Activated CD4-positive, alpha-beta memory T cell treated with anti-CD3 and anti-CD28 coated beads for 36 hours (primary cell): ENCODE measurements around the gene EMP2. TPM values are rescaled to one million over a fixed set of nuclear protein-coding genes. Genes with fewer than 3 reads are reported as not detected.

ENCODE experiments used
- CTCF ChIA-PET: fragments of 350-600 bp; sonication (Branson Sonifier 250); formaldehyde crosslinking; loops from one replicate; lab custom pipeline; 2021; ENCODE audit warnings: antibody characterized with exemption, inconsistent platforms; lab: Charles Lee
- POLR2A ChIA-PET: fragments of 350-600 bp; sonication (Branson Sonifier 250); formaldehyde crosslinking; loops from one replicate; lab custom pipeline; 2021; ENCODE audit warnings: antibody characterized with exemption; lab: Charles Lee
- DNase-seq: peaks from one replicate; pipeline ENCODE4 v3.0.0-alpha.2; 2020
- H3K27ac Mint-ChIP-seq: one replicate; pipeline ENCODE4 v1.8.0; 2021; ENCODE audit warnings: mixed read lengths
- H3K27me3 Mint-ChIP-seq: one replicate; pipeline ENCODE4 v1.8.0; 2021; ENCODE audit warnings: mixed read lengths
- H3K36me3 Mint-ChIP-seq: one replicate; pipeline ENCODE4 v1.8.0; 2021; ENCODE audit warnings: mixed read lengths
- H3K4me1 Mint-ChIP-seq: one replicate; pipeline ENCODE4 v1.8.0; 2021; ENCODE audit warnings: low read depth, mixed read lengths
- H3K4me3 Mint-ChIP-seq: one replicate; pipeline ENCODE4 v1.8.0; 2021; ENCODE audit warnings: mild to moderate bottlenecking, mixed read lengths
- H3K9me3 Mint-ChIP-seq: one replicate; pipeline ENCODE4 v1.8.0; 2021; ENCODE audit warnings: mixed read lengths
- intact Hi-C: fragments of 100-400 bp; cut with micrococcal nuclease; formaldehyde crosslinking; loops from one replicate; pipeline ENCODE4 v1.15.1; 2023
- total RNA-seq, 2 experiments: library from RNA; stranded (reverse); gene quantifications; one replicate each; pipeline ENCODE4 v1.2.3, GENCODE V29; 2021

The EMP2 gene
- total RNA-seq, 2 experiments from 2014 or later: not detected

DNA sequence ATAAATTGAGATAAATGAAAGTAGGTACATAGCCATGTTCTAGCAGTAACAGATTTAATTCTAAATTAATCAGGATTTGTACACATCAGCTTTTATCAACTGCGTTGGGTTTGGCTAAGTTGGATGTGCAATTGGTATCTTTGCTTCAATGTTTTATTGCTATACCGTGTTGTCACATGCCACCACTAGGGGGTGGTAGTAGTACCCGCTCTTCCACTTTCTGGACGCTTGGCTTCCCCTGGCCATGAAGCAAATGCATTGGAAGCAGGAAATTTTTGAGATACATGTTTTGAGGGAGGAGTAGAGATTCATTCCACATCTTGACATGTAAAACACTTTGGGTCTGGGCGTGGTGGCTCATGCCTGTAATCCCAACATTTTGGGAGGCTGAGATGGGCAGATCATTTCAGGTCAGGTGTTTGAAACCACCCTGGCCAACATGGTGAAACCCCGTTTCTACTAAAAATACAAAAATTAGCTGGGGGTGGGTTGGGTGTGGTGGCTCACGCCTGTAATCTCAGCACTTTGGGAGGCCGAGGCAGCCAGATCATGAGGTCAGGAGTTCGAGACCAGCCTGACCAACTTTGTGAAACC is 58.6 kb downstream of the EMP2 start:
- Mint-ChIP-seq H3K27ac (no peak overlapping the region), H3K36me3 (no peaks in the 10 kb centered on the region), H3K9me3 (no peaks in the 10 kb centered on the region), H3K4me3 (no peak overlapping the region), H3K4me1 (no peaks in the 10 kb centered on the region), H3K27me3 (no peaks in the 10 kb centered on the region)
- intact Hi-C loops: loop anchor here (1.0 kb wide), 1 partner anchor 397 kb away; no protein-coding TSS in a partner anchor
- POLR2A ChIA-PET: no interaction called here
- CTCF ChIA-PET: interaction anchor here (0.7 to 6.4 kb wide), 10 partner anchors 11 to 405 kb away, joined by 3 to 48 read pairs (median 4); partner anchors contain the start of gene NUBP1
- peak; percentile 55 for DNase-seq

- DNase-seq: no peak
- Mint-ChIP-seq H3K27ac (no peak overlapping the region), H3K9me3 (no peaks in the 10 kb centered on the region), H3K4me1 (no peaks in the 10 kb centered on the region), H3K36me3 (no peaks in the 10 kb centered on the region), H3K27me3 (no peaks in the 10 kb centered on the region), H3K4me3 (no peak overlapping the region)
- intact Hi-C loops: loop anchor here (1.0 kb wide), 1 partner anchor 397 kb away; no protein-coding TSS in a partner anchor
- ChIA-PET CTCF (interaction anchor here (0.7 to 6.4 kb wide), 9 partner anchors 10 to 406 kb away, joined by 3 to 48 read pairs (median 4); no protein-coding TSS in a partner anchor), POLR2A (no interaction called here)
These were observed 59.4 kb downstream of the EMP2 start for GRCh38 chr16:10520869-10521578.

DNA sequence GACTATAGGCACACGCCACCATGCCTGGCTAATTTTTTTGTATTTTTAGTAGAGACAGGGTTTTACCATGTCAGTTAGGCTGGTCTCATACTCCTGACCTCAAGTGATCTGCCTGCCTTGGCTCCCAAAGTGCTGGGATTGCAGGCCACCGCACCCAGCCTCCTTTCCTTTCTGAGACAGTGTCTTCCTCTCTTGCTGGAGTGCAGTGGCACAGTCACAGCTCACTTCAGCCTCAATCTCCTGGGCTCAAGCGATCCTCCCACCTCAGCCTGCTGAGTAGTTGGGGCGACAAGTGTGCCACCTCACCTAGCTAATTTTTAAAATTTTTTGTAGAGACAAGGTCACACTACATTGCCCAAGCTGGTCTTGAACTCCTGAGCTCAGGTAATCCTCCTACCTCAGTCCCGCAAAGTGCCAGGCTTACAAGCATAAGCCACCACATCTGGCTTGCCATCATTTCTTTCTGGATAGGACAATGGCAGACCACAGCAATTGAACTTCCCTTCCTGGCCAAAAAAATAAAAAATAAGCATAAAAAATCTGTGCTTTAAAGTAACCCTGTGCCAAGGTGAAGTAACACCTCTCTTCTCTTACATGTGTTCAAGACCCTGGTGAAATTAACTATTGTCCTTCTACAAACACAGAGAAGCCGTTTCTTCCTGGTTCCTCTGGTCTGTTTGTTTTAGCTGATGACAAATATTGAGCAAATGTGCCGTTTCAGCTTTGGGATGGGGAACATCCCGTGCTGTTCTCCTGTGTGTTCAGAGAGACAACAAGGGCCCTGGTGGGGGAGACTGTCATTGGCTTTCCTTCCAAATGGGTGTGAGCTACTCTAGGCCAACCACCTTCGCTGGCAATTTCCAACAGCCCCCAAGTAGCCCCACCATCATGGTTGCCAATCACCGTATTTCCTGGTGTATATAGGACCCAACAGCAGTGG is 60.2 kb downstream of the EMP2 start:
- intact Hi-C loops: no loop called here
- DNase-seq: no peak
- Mint-ChIP-seq H3K4me1 (no peaks in the 10 kb centered on the region), H3K27me3 (no peaks in the 10 kb centered on the region), H3K36me3 (no peaks in the 10 kb centered on the region), H3K9me3 (no peaks in the 10 kb centered on the region), H3K27ac (no peak overlapping the region), H3K4me3 (no peak overlapping the region)
- ChIA-PET POLR2A (no interaction called here), CTCF (interaction anchor here (1.1 to 6.4 kb wide), 4 partner anchors 61 to 398 kb away, joined by 4 to 48 read pairs (median 21); no protein-coding TSS in a partner anchor)

DNA sequence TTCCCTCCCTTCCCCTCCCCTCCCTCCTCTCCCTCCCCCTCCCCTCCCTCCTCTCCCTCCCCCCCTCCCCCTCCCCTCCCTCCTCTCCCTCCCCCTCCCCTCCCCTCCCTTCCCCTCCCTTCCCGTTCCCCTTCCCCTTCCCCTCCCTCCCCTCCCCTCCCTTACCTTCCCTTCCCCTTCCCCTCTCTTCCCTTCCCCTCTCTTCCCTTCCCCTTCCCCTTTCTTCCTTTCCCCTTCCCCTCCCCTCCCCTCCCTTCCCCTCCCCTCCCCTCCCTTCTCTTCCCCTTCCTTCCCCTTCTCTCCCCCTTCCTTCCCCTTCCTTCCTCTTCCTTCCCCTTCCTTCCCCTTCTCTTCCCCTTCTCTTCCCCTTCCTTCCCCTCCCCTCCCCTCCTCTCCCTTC is 61.1 kb downstream of the EMP2 start:
- H3K27ac Mint-ChIP-seq: no peak overlapping the region
- H3K4me3 Mint-ChIP-seq: no peak overlapping the region
- no peaks in the 10 kb centered on the region for H3K36me3 Mint-ChIP-seq
- no peaks in the 10 kb centered on the region for H3K27me3 Mint-ChIP-seq
- intact Hi-C loops: no loop called here
- H3K4me1 Mint-ChIP-seq: no peaks in the 10 kb centered on the region
- no peaks in the 10 kb centered on the region for H3K9me3 Mint-ChIP-seq
- DNase-seq: no peak
- POLR2A ChIA-PET: no interaction called here
- CTCF ChIA-PET: interaction anchor here (4.9 to 6.4 kb wide), 2 partner anchors 219 to 399 kb away, joined by 36 to 48 read pairs; no protein-coding TSS in a partner anchor

- Mint-ChIP-seq H3K36me3 (no peaks in the 10 kb centered on the region), H3K27me3 (no peaks in the 10 kb centered on the region), H3K4me1 (no peaks in the 10 kb centered on the region), H3K9me3 (no peaks in the 10 kb centered on the region), H3K27ac (no peak overlapping the region), H3K4me3 (no peak overlapping the region)
- DNase-seq: no peak
- POLR2A ChIA-PET: no interaction called here
- CTCF ChIA-PET: interaction anchor here (0.5 to 8.5 kb wide), 2 partner anchors 220 to 261 kb away, joined by 3 to 134 read pairs; no protein-coding TSS in a partner anchor
- intact Hi-C loops: no loop called here
These were observed 61.8 kb downstream of the EMP2 start for GRCh38 chr16:10518479-10519041.

DNA sequence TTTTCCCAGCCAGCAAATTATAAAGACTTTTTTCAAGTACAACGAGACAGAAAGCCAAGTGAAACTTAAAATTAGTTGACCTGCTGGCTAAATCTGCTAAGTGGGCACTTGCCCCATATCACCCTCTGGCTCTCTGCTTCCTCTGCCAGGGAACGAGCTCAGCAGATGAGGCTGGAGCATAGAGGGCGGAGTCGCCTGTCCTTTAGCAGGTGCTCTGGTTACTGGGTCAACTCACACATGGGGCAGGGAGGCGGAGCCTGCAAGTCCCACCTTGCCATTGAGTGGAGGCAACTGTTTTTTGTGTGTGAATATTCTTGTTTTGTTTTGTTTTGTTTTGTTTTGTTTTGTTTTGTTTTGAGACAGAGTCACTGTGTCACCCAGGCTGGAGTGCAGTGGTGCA is 62.5 kb downstream of the EMP2 start:
- POLR2A ChIA-PET: no interaction called here
- intact Hi-C loops: no loop called here
- Mint-ChIP-seq H3K9me3 (no peaks in the 10 kb centered on the region), H3K27ac (no peak overlapping the region), H3K36me3 (no peaks in the 10 kb centered on the region), H3K27me3 (no peaks in the 10 kb centered on the region), H3K4me1 (no peaks in the 10 kb centered on the region), H3K4me3 (no peak overlapping the region)
- CTCF ChIA-PET: interaction anchor here (0.5 to 8.5 kb wide), 3 partner anchors 156 to 260 kb away, joined by 3 to 134 read pairs (median 3); no protein-coding TSS in a partner anchor
- no peak for DNase-seq

- CTCF ChIA-PET: interaction anchor here (0.6 to 8.5 kb wide), 41 partner anchors 9 to 425 kb away, joined by 3 to 134 read pairs (median 3); partner anchors contain the start of gene NUBP1
- DNase-seq: peak; percentile 57
- Mint-ChIP-seq H3K4me1 (peaks cover 21% of the 10 kb centered on the region), H3K36me3 (no peaks in the 10 kb centered on the region), H3K4me3 (no peak overlapping the region), H3K27ac (no peak overlapping the region), H3K9me3 (no peaks in the 10 kb centered on the region), H3K27me3 (no peaks in the 10 kb centered on the region)
- intact Hi-C loops: loop anchor here (1.0 to 5.0 kb wide), 4 partner anchors 127 to 428 kb away; partner anchors contain the start of genes ATF7IP2, CLEC16A and DEXI
- POLR2A ChIA-PET: no interaction called here
These were observed 65.9 kb downstream of the EMP2 start for GRCh38 chr16:10514369-10515055.

DNA sequence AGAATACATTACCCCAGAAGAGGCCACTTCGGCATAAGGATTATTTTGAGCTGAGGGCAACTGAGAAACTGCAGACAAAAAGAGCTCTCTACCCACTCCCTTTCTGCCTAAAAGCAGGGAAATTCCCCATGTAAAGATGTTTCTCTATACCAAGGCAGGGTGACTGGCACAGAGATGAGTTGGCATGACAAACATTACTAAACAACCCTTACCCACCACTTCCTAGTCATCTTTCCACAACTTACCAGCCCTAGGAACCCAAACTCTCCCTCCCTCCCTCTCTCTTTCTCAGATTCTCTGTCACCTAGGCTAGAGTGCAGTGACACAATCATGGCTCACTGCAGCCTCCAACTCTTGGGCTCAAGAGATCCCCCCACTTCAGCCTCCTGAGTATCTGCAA is 68.6 kb downstream of the EMP2 start:
- ChIA-PET CTCF (interaction anchor here (0.7 to 9.3 kb wide), 5 partner anchors 9 to 254 kb away, joined by 3 to 134 read pairs (median 68); no protein-coding TSS in a partner anchor), POLR2A (interaction anchor here (1.0 kb wide), 1 partner anchor 26 kb away, joined by 3 read pairs; no protein-coding TSS in a partner anchor)
- peaks cover 22% of the 10 kb centered on the region for H3K4me1 Mint-ChIP-seq
- peak overlapping the region; percentile 75 for H3K27ac Mint-ChIP-seq
- no peaks in the 10 kb centered on the region for H3K36me3 Mint-ChIP-seq
- intact Hi-C loops: loop anchor here (2.0 to 5.0 kb wide), 4 partner anchors 125 to 430 kb away; partner anchors contain the start of genes ATF7IP2, CLEC16A and DEXI
- no peaks in the 10 kb centered on the region for H3K27me3 Mint-ChIP-seq
- H3K4me3 Mint-ChIP-seq: no peak overlapping the region
- peak; percentile 64 for DNase-seq
- no peaks in the 10 kb centered on the region for H3K9me3 Mint-ChIP-seq

DNA sequence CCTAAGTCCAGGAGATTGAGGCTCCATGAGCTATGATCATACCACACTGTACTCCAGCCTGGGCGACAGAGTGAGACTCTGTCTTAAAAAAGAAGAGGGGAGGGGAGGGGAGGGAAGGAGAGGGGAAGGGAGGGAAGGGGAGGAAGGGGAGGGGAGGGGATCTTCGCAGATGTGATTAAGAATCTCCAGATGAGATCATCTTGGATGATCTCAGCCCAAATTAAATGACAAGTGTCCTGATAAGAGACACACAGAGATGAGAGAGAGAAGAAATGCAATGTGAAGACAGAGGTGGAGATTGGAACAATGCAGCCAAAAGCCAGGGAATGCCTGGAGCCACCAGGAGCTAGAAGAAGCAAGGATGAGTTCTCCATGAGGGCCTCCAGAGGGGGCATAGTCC is 70.1 kb downstream of the EMP2 start:
- H3K9me3 Mint-ChIP-seq: no peaks in the 10 kb centered on the region
- DNase-seq: no peak
- ChIA-PET POLR2A (no interaction called here), CTCF (interaction anchor here (1.3 to 9.3 kb wide), 8 partner anchors 11 to 252 kb away, joined by 4 to 134 read pairs (median 6); no protein-coding TSS in a partner anchor)
- H3K27me3 Mint-ChIP-seq: no peaks in the 10 kb centered on the region
- H3K4me1 Mint-ChIP-seq: peaks cover 22% of the 10 kb centered on the region
- peak overlapping the region; percentile 62 for H3K27ac Mint-ChIP-seq
- intact Hi-C loops: loop anchor here (2.0 to 5.0 kb wide), 4 partner anchors 123 to 432 kb away; partner anchors contain the start of genes ATF7IP2, CLEC16A and DEXI
- H3K4me3 Mint-ChIP-seq: no peak overlapping the region
- H3K36me3 Mint-ChIP-seq: no peaks in the 10 kb centered on the region

DNA sequence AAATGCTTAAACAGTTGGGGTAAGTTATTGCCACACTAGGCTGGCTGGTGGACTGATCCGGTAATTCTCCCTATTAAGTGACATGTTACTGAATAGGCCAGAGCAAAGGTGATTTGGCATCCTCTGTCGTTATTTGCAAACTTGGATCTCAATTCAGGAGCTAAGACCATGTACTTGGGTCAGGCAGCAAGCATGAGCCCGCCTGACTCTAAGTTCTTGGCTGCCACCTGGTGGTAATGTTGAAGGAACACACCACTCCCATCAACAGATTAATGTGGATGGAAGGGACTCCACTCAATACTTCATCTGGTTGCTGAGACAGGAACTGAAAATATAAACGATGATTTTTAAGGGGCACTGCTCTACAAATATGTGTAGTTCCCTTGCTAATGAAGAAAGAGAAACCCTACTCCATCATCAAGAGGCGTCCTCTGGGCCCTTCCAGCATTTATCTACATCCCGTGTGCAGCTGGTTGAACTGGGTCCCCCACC is 70.8 kb downstream of the EMP2 start:
- Mint-ChIP-seq H3K4me3 (no peak overlapping the region), H3K36me3 (no peaks in the 10 kb centered on the region), H3K27ac (peak overlapping the region; percentile 24), H3K27me3 (no peaks in the 10 kb centered on the region), H3K9me3 (peaks cover 3% of the 10 kb centered on the region), H3K4me1 (peaks cover 22% of the 10 kb centered on the region)
- CTCF ChIA-PET: interaction anchor here (0.6 to 9.3 kb wide), 13 partner anchors 9 to 650 kb away, joined by 3 to 121 read pairs (median 4); no protein-coding TSS in a partner anchor
- POLR2A ChIA-PET: interaction anchor here (0.6 kb wide), 1 partner anchor 190 kb away, joined by 4 read pairs; no protein-coding TSS in a partner anchor
- intact Hi-C loops: loop anchor here (1.0 to 5.0 kb wide), 6 partner anchors 122 to 433 kb away; partner anchors contain the start of genes ATF7IP2, CLEC16A and DEXI
- peak; percentile 66 for DNase-seq
